Astrocyte (in vitro differentiated cells and primary cell): ENCODE measurements around the gene HCRTR1.

Experiments used
- EZH2 ChIP-seq: IDR thresholded peaks from 2 replicates; pipeline ENCODE4 v1.6.1; 2012; ENCODE audit warnings: mild to moderate bottlenecking, low read length, inconsistent platforms; ENCODE audit not compliant: insufficient read depth
- TF ChIP-seq, protein P1 (sequence below): IDR thresholded peaks from 2 replicates; pipeline ENCODE4 v1.5.1; 2011; ENCODE audit warnings: low read depth, mild to moderate bottlenecking, inconsistent platforms, low read length, moderate library complexity; ENCODE audit not compliant: insufficient read depth

DNA sequence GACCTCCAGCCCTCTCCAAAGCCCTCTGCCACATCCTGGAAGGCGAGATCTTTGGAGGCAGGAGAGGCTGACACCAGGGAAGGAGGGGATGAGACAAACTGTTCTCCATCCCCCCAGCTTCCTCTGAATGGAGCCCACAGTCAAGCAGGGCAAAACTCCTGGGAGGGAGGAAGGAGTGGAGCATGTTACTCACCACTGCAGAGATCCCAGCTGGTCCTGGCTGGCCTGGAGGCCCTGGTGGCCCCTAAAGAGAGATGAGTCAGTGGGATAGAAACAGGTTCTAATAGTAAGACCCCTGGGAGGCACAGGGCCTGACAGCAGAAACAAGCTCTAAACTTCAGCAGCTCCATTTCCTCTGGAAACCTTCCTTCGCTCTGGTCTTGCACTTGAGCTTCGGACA lies 41.2 kb downstream of the HCRTR1 start:
- TF ChIP-seq, protein P1, sequence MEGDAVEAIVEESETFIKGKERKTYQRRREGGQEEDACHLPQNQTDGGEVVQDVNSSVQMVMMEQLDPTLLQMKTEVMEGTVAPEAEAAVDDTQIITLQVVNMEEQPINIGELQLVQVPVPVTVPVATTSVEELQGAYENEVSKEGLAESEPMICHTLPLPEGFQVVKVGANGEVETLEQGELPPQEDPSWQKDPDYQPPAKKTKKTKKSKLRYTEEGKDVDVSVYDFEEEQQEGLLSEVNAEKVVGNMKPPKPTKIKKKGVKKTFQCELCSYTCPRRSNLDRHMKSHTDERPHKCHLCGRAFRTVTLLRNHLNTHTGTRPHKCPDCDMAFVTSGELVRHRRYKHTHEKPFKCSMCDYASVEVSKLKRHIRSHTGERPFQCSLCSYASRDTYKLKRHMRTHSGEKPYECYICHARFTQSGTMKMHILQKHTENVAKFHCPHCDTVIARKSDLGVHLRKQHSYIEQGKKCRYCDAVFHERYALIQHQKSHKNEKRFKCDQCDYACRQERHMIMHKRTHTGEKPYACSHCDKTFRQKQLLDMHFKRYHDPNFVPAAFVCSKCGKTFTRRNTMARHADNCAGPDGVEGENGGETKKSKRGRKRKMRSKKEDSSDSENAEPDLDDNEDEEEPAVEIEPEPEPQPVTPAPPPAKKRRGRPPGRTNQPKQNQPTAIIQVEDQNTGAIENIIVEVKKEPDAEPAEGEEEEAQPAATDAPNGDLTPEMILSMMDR, result no peak
- TF ChIP-seq EZH2, result no peak
